HL-60 (cell line): ENCODE data around the gene C10orf143.
A peak's percentile ranks its signal among the peaks of the same experiment; 100 is the strongest.

Experiments
- DNase-seq, 2 experiments: peaks; one replicate each; pipeline ENCODE4 v3.0.0-alpha.2; 2010 to 2020; ENCODE audit warnings: low read depth in 1 of 2, low spot score in 1 of 2
- H3K27ac ChIP-seq: fragments of 250-450 bp; sonication (Bioruptor Pico); replicated peaks from 2 replicates; pipeline ENCODE4 v1.5.1; 2020; ENCODE audit warnings: mild to moderate bottlenecking, moderate library complexity
- H3K27me3 ChIP-seq: fragments of 250-450 bp; sonication (Bioruptor Pico); 2 replicates; pipeline ENCODE4 v1.5.1; 2021; ENCODE audit warnings: mild to moderate bottlenecking, moderate library complexity; ENCODE audit not compliant: insufficient read depth, poor library complexity, severe bottlenecking
- H3K4me3 ChIP-seq: replicated peaks from 2 replicates; pipeline ENCODE4 v1.5.1; 2011; ENCODE audit warnings: mild to moderate bottlenecking, control low read depth, low read length; ENCODE audit not compliant: insufficient read depth
- CTCF ChIP-seq: IDR thresholded peaks from one replicate; pipeline ENCODE4 v1.5.1; 2011; ENCODE audit warnings: low read length, control low read depth, inconsistent platforms; ENCODE audit not compliant: insufficient read depth
- GABPA ChIP-seq: IDR thresholded peaks from 2 replicates; pipeline ENCODE4 v1.6.1; 2012; ENCODE audit warnings: low read depth
- POLR2AphosphoS5 ChIP-seq: IDR thresholded peaks from 2 replicates; pipeline ENCODE4 v1.6.1; 2012; ENCODE audit warnings: low read depth
- REST ChIP-seq: IDR thresholded peaks from 2 replicates; pipeline ENCODE4 v1.6.1; 2012; ENCODE audit warnings: low read depth; ENCODE audit not compliant: insufficient replicate concordance
- SPI1 ChIP-seq: IDR thresholded peaks from 2 replicates; pipeline ENCODE4 v1.6.1; 2012; ENCODE audit warnings: low read depth, mild to moderate bottlenecking, borderline replicate concordance

The C10orf143 gene

GRCh38 chr10:130020651-130021382 is 89.8 kb downstream of the C10orf143 start:
- TF ChIP-seq CTCF (no peak), GABPA (no peak), POLR2AphosphoS5 (no peak), SPI1 (no peak), REST (no peak)
- Histone ChIP-seq H3K27ac (peak overlapping the region; percentile 51), H3K27me3 (no peaks in the 10 kb centered on the region), H3K4me3 (no peak overlapping the region)
- no peak for DNase-seq

- TF ChIP-seq GABPA (no peak), SPI1 (no peak), REST (no peak), CTCF (no peak), POLR2AphosphoS5 (no peak)
- H3K4me3 ChIP-seq = no peak overlapping the region
- no peaks in the 10 kb centered on the region for H3K27me3 ChIP-seq
- H3K27ac ChIP-seq = no peak overlapping the region
- DNase-seq = no peak
Observed at GRCh38 chr10:130018730-130019185, 91.9 kb downstream of the C10orf143 start.

- no peak overlapping the region for H3K4me3 ChIP-seq
- DNase-seq = peak; percentile 29 to 37
Observed at GRCh38 chr10:130018265-130018664, 92.4 kb downstream of the C10orf143 start.

More at GRCh38 chr10:130018265-130018664, 92.4 kb downstream of the C10orf143 start:
- no peak for TF ChIP-seq POLR2AphosphoS5
- TF ChIP-seq SPI1 = no peak
- no peak for TF ChIP-seq REST
- no peak for TF ChIP-seq CTCF
- no peak for TF ChIP-seq GABPA
- Histone ChIP-seq H3K27me3 (no peaks in the 10 kb centered on the region), H3K27ac (no peak overlapping the region)
